Ishikawa (cell line): ENCODE data around the gene MLLT3.

Source experiments
- CEBPB ChIP-seq: IDR thresholded peaks from 2 replicates; pipeline ENCODE4 v1.6.1; 2012
- CREB1 ChIP-seq: IDR thresholded peaks from 2 replicates; pipeline ENCODE4 v1.6.1; 2012; ENCODE audit warnings: low read depth
- EGR1 ChIP-seq: IDR thresholded peaks from 2 replicates; pipeline ENCODE4 v1.6.1; 2012
- EP300 ChIP-seq: IDR thresholded peaks from 2 replicates; pipeline ENCODE4 v1.6.1; 2012; ENCODE audit warnings: borderline replicate concordance
- FOXM1 ChIP-seq: IDR thresholded peaks from 2 replicates; pipeline ENCODE4 v1.6.1; 2012; ENCODE audit warnings: low read depth, borderline replicate concordance
- NFIC ChIP-seq: IDR thresholded peaks from 2 replicates; pipeline ENCODE4 v1.6.1; 2012
- RAD21 ChIP-seq: IDR thresholded peaks from 2 replicates; pipeline ENCODE4 v1.6.1; 2012; ENCODE audit warnings: low read depth
- TAF1 ChIP-seq: IDR thresholded peaks from 2 replicates; pipeline ENCODE4 v1.6.1; 2012; ENCODE audit warnings: low read depth, mild to moderate bottlenecking
- TCF12 ChIP-seq: IDR thresholded peaks from 2 replicates; pipeline ENCODE4 v1.6.1; 2012; ENCODE audit warnings: low read depth
- TEAD4 ChIP-seq: IDR thresholded peaks from 2 replicates; pipeline ENCODE4 v1.6.1; 2012
- YY1 ChIP-seq: IDR thresholded peaks from 2 replicates; pipeline ENCODE4 v1.6.1; 2012; ENCODE audit warnings: low read depth
- ZBTB7A ChIP-seq: IDR thresholded peaks from 2 replicates; pipeline ENCODE4 v1.6.1; 2012; ENCODE audit warnings: low read depth
- TF ChIP-seq, protein P1 (sequence below): IDR thresholded peaks from 2 replicates; pipeline ENCODE4 v1.6.1; 2012
- TF ChIP-seq, protein P2 (sequence below): IDR thresholded peaks from 2 replicates; pipeline ENCODE4 v1.6.1; 2012
- TF ChIP-seq, protein P3 (sequence below): IDR thresholded peaks from 2 replicates; pipeline ENCODE4 v1.6.1; 2012; ENCODE audit warnings: low read depth, mild to moderate bottlenecking

Gene MLLT3

DNA sequence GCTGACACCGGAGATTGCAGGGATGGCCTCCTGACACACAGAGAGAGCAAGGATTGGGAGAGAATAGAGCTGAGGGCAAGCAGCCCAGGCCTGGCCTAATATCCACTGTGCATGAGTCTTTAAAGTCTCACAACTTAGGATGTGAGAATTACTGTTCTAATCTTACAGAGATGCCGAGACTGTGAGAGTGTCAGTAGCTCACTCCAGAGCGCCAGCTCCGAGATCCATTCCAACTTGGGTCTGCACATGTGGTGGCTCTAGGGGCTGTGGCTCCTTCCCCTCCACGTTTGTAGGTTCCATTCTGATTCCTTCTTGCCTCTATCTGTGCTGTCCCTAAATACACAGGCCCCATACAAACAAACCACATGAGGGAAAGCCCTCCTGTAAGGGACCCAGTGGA is 304.6 kb downstream of the MLLT3 start:
- no peak for TF ChIP-seq TAF1
- TF ChIP-seq CEBPB, result no peak
- TF ChIP-seq YY1, result no peak
- TF ChIP-seq NFIC, result no peak
- TF ChIP-seq RAD21, result no peak
- TF ChIP-seq EGR1, result no peak
- no peak for TF ChIP-seq CREB1
- TF ChIP-seq, protein P1, sequence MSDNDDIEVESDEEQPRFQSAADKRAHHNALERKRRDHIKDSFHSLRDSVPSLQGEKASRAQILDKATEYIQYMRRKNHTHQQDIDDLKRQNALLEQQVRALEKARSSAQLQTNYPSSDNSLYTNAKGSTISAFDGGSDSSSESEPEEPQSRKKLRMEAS, result no peak
- no peak for TF ChIP-seq TCF12
- TF ChIP-seq, protein P2, sequence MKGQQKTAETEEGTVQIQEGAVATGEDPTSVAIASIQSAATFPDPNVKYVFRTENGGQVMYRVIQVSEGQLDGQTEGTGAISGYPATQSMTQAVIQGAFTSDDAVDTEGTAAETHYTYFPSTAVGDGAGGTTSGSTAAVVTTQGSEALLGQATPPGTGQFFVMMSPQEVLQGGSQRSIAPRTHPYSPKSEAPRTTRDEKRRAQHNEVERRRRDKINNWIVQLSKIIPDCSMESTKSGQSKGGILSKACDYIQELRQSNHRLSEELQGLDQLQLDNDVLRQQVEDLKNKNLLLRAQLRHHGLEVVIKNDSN, result no peak
- TF ChIP-seq EP300, result no peak
- TF ChIP-seq FOXM1, result no peak

DNA sequence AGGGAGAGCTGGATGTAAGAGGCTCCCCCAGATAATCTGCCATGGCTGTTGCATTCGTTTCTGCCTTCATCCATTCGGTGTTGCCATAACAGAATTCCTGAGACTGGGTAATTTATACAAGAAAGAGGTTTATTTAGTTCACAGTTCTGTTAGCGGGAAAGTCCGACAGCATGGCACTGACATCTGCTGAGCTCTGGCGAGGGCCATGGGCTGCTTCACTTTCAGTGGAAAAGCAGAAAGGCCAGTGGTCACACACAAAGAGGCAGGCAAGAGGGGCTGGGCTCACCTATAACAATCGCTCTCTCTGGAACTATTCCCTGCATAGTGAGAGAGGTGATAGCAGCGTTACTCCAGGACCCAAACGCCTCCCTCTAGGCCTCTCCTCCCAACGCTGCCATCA is 305.9 kb downstream of the MLLT3 start:
- TF ChIP-seq ZBTB7A (no peak), EP300 (no peak), NFIC (no peak), EGR1 (no peak), TCF12 (no peak), TAF1 (no peak)

DNA sequence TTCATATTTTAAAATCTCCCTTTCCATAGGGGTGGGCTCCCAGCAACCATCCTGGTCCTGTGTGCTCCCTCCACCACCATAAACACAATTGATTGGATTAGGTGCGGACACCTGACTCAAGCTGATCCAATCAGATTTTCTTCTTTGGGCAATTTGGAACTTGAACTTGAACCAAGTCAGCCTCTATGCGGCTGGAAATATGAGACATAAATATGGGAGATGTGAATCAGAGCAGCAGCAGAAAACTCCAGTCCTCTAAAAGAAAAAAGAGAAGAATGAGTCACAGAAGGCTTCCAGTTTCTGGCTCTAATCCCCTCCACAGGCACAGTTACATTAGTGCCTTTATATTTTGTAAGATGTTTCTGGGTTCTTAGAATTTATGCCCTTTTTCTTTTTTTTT is 306.6 kb downstream of the MLLT3 start:
- TF ChIP-seq, protein P1, result no peak
- TF ChIP-seq ZBTB7A, result no peak
- TF ChIP-seq, protein P3, sequence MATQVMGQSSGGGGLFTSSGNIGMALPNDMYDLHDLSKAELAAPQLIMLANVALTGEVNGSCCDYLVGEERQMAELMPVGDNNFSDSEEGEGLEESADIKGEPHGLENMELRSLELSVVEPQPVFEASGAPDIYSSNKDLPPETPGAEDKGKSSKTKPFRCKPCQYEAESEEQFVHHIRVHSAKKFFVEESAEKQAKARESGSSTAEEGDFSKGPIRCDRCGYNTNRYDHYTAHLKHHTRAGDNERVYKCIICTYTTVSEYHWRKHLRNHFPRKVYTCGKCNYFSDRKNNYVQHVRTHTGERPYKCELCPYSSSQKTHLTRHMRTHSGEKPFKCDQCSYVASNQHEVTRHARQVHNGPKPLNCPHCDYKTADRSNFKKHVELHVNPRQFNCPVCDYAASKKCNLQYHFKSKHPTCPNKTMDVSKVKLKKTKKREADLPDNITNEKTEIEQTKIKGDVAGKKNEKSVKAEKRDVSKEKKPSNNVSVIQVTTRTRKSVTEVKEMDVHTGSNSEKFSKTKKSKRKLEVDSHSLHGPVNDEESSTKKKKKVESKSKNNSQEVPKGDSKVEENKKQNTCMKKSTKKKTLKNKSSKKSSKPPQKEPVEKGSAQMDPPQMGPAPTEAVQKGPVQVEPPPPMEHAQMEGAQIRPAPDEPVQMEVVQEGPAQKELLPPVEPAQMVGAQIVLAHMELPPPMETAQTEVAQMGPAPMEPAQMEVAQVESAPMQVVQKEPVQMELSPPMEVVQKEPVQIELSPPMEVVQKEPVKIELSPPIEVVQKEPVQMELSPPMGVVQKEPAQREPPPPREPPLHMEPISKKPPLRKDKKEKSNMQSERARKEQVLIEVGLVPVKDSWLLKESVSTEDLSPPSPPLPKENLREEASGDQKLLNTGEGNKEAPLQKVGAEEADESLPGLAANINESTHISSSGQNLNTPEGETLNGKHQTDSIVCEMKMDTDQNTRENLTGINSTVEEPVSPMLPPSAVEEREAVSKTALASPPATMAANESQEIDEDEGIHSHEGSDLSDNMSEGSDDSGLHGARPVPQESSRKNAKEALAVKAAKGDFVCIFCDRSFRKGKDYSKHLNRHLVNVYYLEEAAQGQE, result no peak
- TF ChIP-seq EGR1, result no peak

DNA sequence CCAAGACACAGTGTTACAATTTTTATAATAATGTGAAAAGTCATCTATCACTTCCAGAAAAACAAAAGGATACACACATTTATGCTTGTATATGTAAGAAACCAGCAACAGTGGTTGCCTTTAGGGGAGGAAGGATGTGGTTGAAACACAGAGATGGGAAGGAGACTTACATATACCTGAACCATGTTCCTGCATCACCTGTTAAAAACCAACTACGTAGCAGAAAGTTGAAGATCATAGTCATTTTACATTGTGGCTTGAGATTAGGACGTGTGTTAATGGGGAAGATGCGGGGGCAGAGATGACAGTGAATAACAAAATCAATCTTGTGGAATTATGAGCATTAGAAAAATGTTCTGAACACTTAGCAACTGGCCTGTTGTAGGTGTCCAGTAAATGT is 307.3 kb downstream of the MLLT3 start:
- TF ChIP-seq ZBTB7A, result no peak
- TF ChIP-seq CEBPB, result no peak

DNA sequence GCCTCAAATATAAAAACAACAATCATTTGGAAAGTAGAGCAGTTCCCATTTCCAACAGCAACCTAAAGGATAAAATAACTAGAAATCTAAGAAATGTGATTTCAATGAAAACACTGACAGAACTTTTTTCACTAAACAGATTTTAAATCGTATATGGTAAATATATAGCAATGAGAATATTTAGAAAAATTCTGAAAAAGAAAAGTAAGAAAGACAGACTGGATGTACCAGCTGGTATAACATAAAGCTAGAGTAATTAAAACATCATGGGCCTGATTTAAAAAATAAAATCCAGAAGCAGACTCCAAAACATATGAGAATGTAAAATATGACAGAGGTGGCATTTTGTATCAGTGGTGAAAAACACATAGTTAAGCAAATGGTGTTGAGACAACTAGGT is 308.9 kb downstream of the MLLT3 start:
- TF ChIP-seq EGR1 (no peak), YY1 (no peak)

DNA sequence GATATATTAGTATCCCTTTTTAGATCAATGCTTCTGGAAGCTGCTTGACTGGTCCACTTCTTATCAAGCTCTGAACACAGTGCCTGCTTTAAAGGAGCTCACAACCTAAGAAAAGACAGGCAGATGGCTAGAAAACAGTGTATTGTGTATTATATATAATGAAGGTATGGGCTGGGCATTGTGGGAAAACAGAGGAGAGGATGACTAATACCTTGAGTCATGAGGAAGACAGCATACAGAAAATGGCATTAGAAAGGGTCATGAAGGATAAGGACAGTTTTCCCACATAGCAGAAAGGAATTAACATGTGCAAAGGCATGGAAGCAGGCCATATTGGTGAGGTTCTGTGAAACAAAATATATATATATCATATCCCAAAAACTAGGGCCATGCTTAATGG is 309.6 kb downstream of the MLLT3 start:
- TF ChIP-seq TEAD4, result no peak
- TF ChIP-seq, protein P1, result no peak
- TF ChIP-seq TAF1, result no peak
- no peak for TF ChIP-seq CREB1
- no peak for TF ChIP-seq RAD21
- TF ChIP-seq FOXM1, result no peak
- TF ChIP-seq, protein P3, result no peak
- no peak for TF ChIP-seq YY1
- TF ChIP-seq NFIC, result no peak
- no peak for TF ChIP-seq CEBPB
- TF ChIP-seq ZBTB7A, result no peak
- TF ChIP-seq TCF12, result no peak
- TF ChIP-seq, protein P2, result no peak
- TF ChIP-seq EP300, result no peak
- no peak for TF ChIP-seq EGR1

DNA sequence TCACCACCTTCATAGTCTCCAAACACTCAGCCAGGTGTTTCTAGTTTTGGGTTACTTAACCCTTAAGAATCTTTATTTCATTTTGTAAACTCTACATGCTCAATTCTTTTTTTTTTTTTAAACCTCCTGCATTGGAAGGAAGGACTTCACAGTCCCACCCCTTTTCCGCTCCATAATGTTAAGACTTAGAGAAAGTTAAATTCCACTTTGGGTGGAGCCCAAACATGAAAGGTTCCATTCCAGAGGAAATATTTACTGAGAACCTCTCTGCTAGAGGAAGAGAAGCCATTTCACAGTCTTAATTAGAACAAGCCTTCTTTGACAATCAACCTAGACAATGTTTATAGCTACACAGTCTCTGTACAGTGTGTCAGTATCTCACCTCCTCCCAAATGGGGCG is 312.3 kb downstream of the MLLT3 start:
- no peak for TF ChIP-seq NFIC
- TF ChIP-seq FOXM1, result no peak
- TF ChIP-seq YY1, result no peak
- TF ChIP-seq EGR1, result no peak
- no peak for TF ChIP-seq TEAD4
- TF ChIP-seq, protein P2, result no peak
- no peak for TF ChIP-seq TCF12
- TF ChIP-seq CREB1, result no peak
- no peak for TF ChIP-seq CEBPB
- TF ChIP-seq EP300, result no peak
- TF ChIP-seq TAF1, result no peak
- TF ChIP-seq, protein P3, result no peak
